Neural cell (in vitro differentiated cells): ENCODE results near the gene FCMR. TPM values are rescaled to one million over a fixed set of nuclear protein-coding genes. Genes with fewer than 3 reads are reported as not detected.

Experiments used
- H2AFZ ChIP-seq: fragments of 200-600, 300-800 bp; sonication (generic), shearing (Covaris generic); 2 replicates; pipeline ENCODE4 v1.6.0; 2014; ENCODE audit warnings: low read depth, mild to moderate bottlenecking, antibody characterized with exemption, low read length, moderate library complexity
- H3F3A ChIP-seq: fragments of 200-600 bp; shearing (Covaris generic); 2 replicates; pipeline ENCODE4 v1.6.1; 2016; ENCODE audit warnings: mild to moderate bottlenecking, moderate library complexity, mixed read lengths, antibody characterized with exemption, low read length; ENCODE audit not compliant: insufficient read depth, poor library complexity, severe bottlenecking
- H3K27ac ChIP-seq: fragments of 200-600, 300-800 bp; sonication (generic), shearing (Covaris generic); 2 replicates; pipeline ENCODE4 v1.5.1; 2014; ENCODE audit warnings: mild to moderate bottlenecking, low read length, moderate library complexity
- H3K27me3 ChIP-seq: fragments of 300-800, 200-600 bp; sonication (generic), shearing (Covaris generic); 2 replicates; pipeline ENCODE4 v1.6.0; 2014; ENCODE audit warnings: mild to moderate bottlenecking, low read depth, low read length, moderate library complexity; ENCODE audit not compliant: insufficient read depth
- H3K36me3 ChIP-seq: fragments of 300-800, 200-600 bp; sonication (generic), shearing (Covaris generic); 2 replicates; pipeline ENCODE4 v1.5.1; 2014; ENCODE audit warnings: mild to moderate bottlenecking, antibody characterized with exemption, low read length, moderate library complexity; ENCODE audit not compliant: insufficient read depth
- H3K4me2 ChIP-seq: fragments of 300-800, 200-600 bp; sonication (generic), shearing (Covaris generic); 2 replicates; pipeline ENCODE4 v1.6.0; 2014; ENCODE audit warnings: mild to moderate bottlenecking, low read length
- H3K4me3 ChIP-seq: fragments of 300-800, 200-600 bp; sonication (generic), shearing (Covaris generic); 2 replicates; pipeline ENCODE4 v1.5.1; 2014; ENCODE audit warnings: mild to moderate bottlenecking, low read length, moderate library complexity
- H3K79me2 ChIP-seq: fragments of 200-600 bp; shearing (Covaris generic); replicated peaks from 2 replicates; pipeline ENCODE4 v1.6.0; 2014; ENCODE audit warnings: mild to moderate bottlenecking, low read length, moderate library complexity; ENCODE audit not compliant: insufficient read depth
- H3K9ac ChIP-seq: fragments of 300-800, 200-600 bp; sonication (generic), shearing (Covaris generic); 2 replicates; pipeline ENCODE4 v1.6.1; 2016; ENCODE audit warnings: mild to moderate bottlenecking, low read length, mixed read lengths
- H3K9me2 ChIP-seq: fragments of 200-600 bp; shearing (Covaris generic); 2 replicates; pipeline ENCODE4 v1.6.1; 2016; ENCODE audit warnings: mild to moderate bottlenecking, low read length, mixed read lengths; ENCODE audit not compliant: insufficient read depth
- H3K9me3 ChIP-seq: fragments of 200-600, 300-800 bp; sonication (generic), shearing (Covaris generic); 2 replicates; pipeline ENCODE4 v1.6.1; 2016; ENCODE audit warnings: mild to moderate bottlenecking, mixed run types, low read length, moderate library complexity, mixed read lengths
- H4K20me1 ChIP-seq: fragments of 200-600 bp; shearing (Covaris generic); 2 replicates; pipeline ENCODE4 v1.6.1; 2016; ENCODE audit warnings: mild to moderate bottlenecking, mixed run types; ENCODE audit not compliant: insufficient read depth
- EP300 ChIP-seq: fragments of 450-650 bp; conservative IDR thresholded peaks from 2 replicates; pipeline ENCODE4 v1.6.1; 2014; ENCODE audit warnings: antibody characterized with exemption, mild to moderate bottlenecking, moderate library complexity; ENCODE audit not compliant: poor library complexity, severe bottlenecking
- EZH2 ChIP-seq: fragments of 200-600, 300-800 bp; shearing (Covaris generic), sonication (generic); IDR thresholded peaks from 2 replicates; pipeline ENCODE4 v1.6.1; 2014; ENCODE audit warnings: antibody characterized with exemption, low read length, borderline replicate concordance, mild to moderate bottlenecking; ENCODE audit not compliant: insufficient read depth, poor library complexity, severe bottlenecking
- MXI1 ChIP-seq: fragments of 450-650 bp; conservative IDR thresholded peaks from 2 replicates; pipeline ENCODE4 v1.6.1; 2014; ENCODE audit warnings: antibody characterized with exemption, mild to moderate bottlenecking; ENCODE audit not compliant: poor library complexity, severe bottlenecking
- POLR2AphosphoS5 ChIP-seq: IDR thresholded peaks from 2 replicates; pipeline ENCODE4 v1.6.1; 2012
- RAD21 ChIP-seq: fragments of 450-650 bp; conservative IDR thresholded peaks from 2 replicates; pipeline ENCODE4 v1.6.1; 2014; ENCODE audit warnings: antibody characterized with exemption, mild to moderate bottlenecking, moderate library complexity
- SMC3 ChIP-seq: fragments of 450-650 bp; conservative IDR thresholded peaks from 2 replicates; pipeline ENCODE4 v1.6.1; 2014; ENCODE audit warnings: antibody characterized with exemption, mild to moderate bottlenecking, moderate library complexity; ENCODE audit not compliant: poor library complexity
- TAF1 ChIP-seq: IDR thresholded peaks from 2 replicates; pipeline ENCODE4 v1.6.1; 2012; ENCODE audit warnings: low read depth
- polyA plus RNA-seq: library from polyadenylated mRNA; depleted of rRNA; stranded (reverse); fragments of >200 nt; gene quantifications from 2 replicates; pipeline ENCODE4 v1.2.3, GENCODE V29; 2014
- TF ChIP-seq, protein P1 (sequence below): fragments of 450-650 bp; IDR thresholded peaks from 2 replicates; pipeline ENCODE4 v1.5.1; 2014; ENCODE audit warnings: antibody characterized with exemption, mild to moderate bottlenecking, moderate library complexity; ENCODE audit not compliant: poor library complexity, severe bottlenecking
- TF ChIP-seq, protein P2 (sequence below): IDR thresholded peaks from 2 replicates; pipeline ENCODE4 v1.6.1; 2012; ENCODE audit warnings: borderline replicate concordance

The FCMR gene
- polyA plus RNA-seq, 1 donor from 2014 or later = not detected

DNA sequence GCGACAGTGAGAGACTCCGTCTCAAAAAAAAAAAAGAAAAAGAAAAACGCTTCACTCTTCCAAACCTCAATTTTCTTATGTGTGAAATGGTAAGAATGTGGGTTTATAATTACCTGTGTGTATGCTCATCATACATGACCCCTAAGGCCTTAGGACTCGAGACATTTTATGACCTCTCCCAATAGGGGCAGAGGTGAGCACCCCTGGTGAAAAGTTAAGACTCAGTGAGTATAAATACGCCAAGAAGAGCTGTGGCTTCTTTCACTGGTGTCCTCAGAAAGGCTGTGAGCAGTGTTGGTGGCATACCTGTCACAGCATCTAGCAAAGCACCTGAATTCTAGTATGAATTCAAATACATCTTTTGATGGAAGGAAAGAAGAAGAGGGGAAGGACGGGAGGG is 7.8 kb upstream of the FCMR start:
- Histone ChIP-seq H3F3A (no peaks in the 10 kb centered on the region), H3K79me2 (no peaks in the 10 kb centered on the region), H3K9me3 (no peaks in the 10 kb centered on the region), H3K36me3 (no peaks in the 10 kb centered on the region), H3K4me3 (no peak overlapping the region), H3K9me2 (no peaks in the 10 kb centered on the region), H3K27me3 (no peaks in the 10 kb centered on the region), H3K4me2 (no peak overlapping the region), H3K9ac (no peak overlapping the region), H3K27ac (no peak overlapping the region), H2AFZ (no peak overlapping the region), H4K20me1 (no peaks in the 10 kb centered on the region)
- TF ChIP-seq, protein P1, sequence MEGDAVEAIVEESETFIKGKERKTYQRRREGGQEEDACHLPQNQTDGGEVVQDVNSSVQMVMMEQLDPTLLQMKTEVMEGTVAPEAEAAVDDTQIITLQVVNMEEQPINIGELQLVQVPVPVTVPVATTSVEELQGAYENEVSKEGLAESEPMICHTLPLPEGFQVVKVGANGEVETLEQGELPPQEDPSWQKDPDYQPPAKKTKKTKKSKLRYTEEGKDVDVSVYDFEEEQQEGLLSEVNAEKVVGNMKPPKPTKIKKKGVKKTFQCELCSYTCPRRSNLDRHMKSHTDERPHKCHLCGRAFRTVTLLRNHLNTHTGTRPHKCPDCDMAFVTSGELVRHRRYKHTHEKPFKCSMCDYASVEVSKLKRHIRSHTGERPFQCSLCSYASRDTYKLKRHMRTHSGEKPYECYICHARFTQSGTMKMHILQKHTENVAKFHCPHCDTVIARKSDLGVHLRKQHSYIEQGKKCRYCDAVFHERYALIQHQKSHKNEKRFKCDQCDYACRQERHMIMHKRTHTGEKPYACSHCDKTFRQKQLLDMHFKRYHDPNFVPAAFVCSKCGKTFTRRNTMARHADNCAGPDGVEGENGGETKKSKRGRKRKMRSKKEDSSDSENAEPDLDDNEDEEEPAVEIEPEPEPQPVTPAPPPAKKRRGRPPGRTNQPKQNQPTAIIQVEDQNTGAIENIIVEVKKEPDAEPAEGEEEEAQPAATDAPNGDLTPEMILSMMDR = no peak
- TF ChIP-seq POLR2AphosphoS5 (no peak), MXI1 (no peak), EZH2 (no peak), EP300 (no peak), RAD21 (no peak), SMC3 (no peak), TAF1 (no peak)
- TF ChIP-seq, protein P2, sequence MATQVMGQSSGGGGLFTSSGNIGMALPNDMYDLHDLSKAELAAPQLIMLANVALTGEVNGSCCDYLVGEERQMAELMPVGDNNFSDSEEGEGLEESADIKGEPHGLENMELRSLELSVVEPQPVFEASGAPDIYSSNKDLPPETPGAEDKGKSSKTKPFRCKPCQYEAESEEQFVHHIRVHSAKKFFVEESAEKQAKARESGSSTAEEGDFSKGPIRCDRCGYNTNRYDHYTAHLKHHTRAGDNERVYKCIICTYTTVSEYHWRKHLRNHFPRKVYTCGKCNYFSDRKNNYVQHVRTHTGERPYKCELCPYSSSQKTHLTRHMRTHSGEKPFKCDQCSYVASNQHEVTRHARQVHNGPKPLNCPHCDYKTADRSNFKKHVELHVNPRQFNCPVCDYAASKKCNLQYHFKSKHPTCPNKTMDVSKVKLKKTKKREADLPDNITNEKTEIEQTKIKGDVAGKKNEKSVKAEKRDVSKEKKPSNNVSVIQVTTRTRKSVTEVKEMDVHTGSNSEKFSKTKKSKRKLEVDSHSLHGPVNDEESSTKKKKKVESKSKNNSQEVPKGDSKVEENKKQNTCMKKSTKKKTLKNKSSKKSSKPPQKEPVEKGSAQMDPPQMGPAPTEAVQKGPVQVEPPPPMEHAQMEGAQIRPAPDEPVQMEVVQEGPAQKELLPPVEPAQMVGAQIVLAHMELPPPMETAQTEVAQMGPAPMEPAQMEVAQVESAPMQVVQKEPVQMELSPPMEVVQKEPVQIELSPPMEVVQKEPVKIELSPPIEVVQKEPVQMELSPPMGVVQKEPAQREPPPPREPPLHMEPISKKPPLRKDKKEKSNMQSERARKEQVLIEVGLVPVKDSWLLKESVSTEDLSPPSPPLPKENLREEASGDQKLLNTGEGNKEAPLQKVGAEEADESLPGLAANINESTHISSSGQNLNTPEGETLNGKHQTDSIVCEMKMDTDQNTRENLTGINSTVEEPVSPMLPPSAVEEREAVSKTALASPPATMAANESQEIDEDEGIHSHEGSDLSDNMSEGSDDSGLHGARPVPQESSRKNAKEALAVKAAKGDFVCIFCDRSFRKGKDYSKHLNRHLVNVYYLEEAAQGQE = no peak

DNA sequence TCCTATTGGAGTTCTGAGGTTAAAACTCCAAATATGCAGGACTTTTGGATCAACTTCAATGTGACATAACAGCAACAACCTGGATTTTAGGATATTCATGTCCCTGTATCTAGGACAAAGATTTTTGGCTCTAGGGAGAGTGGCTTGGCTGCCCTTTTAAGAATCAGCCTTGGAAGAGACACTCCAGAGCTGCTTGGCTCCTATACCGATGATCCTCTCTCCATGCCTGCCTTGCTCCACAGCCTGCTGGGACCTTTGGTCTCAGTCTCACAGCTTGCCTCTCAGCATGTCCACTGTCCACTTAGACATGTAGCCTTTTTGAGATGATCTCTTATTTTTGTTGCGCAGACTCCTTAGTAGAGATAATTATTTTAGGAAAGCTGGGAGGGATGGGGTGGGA is 4.5 kb upstream of the FCMR start:
- H3K9me2 ChIP-seq = no peaks in the 10 kb centered on the region

More for the DNA sequence above, 4.5 kb upstream of the FCMR start:
- Histone ChIP-seq H3K4me3 (no peak overlapping the region), H2AFZ (no peak overlapping the region), H3K27ac (no peak overlapping the region), H3K27me3 (no peaks in the 10 kb centered on the region), H4K20me1 (no peaks in the 10 kb centered on the region), H3K4me2 (no peak overlapping the region), H3K9me3 (no peaks in the 10 kb centered on the region), H3K79me2 (no peaks in the 10 kb centered on the region), H3K9ac (no peak overlapping the region), H3K36me3 (no peaks in the 10 kb centered on the region), H3F3A (no peaks in the 10 kb centered on the region)
- no peak for TF ChIP-seq MXI1
